K562 (cell line): Measurements from ENCODE around the gene ZNF275. TPM values are rescaled to one million over a fixed set of nuclear protein-coding genes. Genes with fewer than 3 reads are reported as not detected.
A peak's percentile ranks its signal among the peaks of the same experiment; 100 is the strongest.

Experiments
- BHLHE40 ChIP-seq: IDR thresholded peaks from 2 replicates; pipeline ENCODE4 v1.6.1; 2011; ENCODE audit warnings: low read length, improper control_type of control experiment
- KLF1 ChIP-seq: fragments of 450-650 bp; IDR thresholded peaks from 2 replicates; pipeline ENCODE4 v1.6.1; 2016; ENCODE audit warnings: missing genetic modification characterization, missing compliant biosample characterization
- LARP7 ChIP-seq: fragments of 450-650 bp; IDR thresholded peaks from 2 replicates; pipeline ENCODE4 v1.6.1; 2016
- MNT ChIP-seq, 2 experiments: fragments of 450-650 bp; conservative IDR thresholded peaks; 2 replicates each; pipeline ENCODE4 v1.6.1; 2017; ENCODE audit warnings: mild to moderate bottlenecking in 2 of 2, moderate library complexity in 2 of 2
- POLR2G ChIP-seq: fragments of 200-400 bp; formaldehyde crosslinking; IDR thresholded peaks from 2 replicates; pipeline ENCODE4 v1.6.1; 2017; ENCODE audit warnings: low read depth, mild to moderate bottlenecking, antibody characterized with exemption, low read length, moderate library complexity
- RBFOX2 ChIP-seq: fragments of 200-400 bp; formaldehyde crosslinking; IDR thresholded peaks from 2 replicates; pipeline ENCODE4 v1.6.1; 2017; ENCODE audit warnings: low read depth, mild to moderate bottlenecking, low read length, moderate library complexity
- RBM25 ChIP-seq: fragments of 200-400 bp; formaldehyde crosslinking; IDR thresholded peaks from 2 replicates; pipeline ENCODE4 v1.6.1; 2018; ENCODE audit warnings: low read length, low read depth, moderate library complexity; ENCODE audit not compliant: severe bottlenecking
- TAL1 ChIP-seq: fragments of 450-650 bp; IDR thresholded peaks from 2 replicates; pipeline ENCODE4 v1.6.1; 2016; ENCODE audit warnings: mild to moderate bottlenecking
- YBX1 ChIP-seq: fragments of 450-650 bp; IDR thresholded peaks from 2 replicates; pipeline ENCODE4 v1.7.1; 2016; ENCODE audit warnings: mild to moderate bottlenecking
- ZBTB7A ChIP-seq: IDR thresholded peaks from 2 replicates; pipeline ENCODE4 v1.6.1; 2011; ENCODE audit warnings: low read depth, mild to moderate bottlenecking, low read length, moderate library complexity, borderline replicate concordance; ENCODE audit not compliant: control insufficient read depth
- ZNF586 ChIP-seq: fragments of 450-650 bp; formaldehyde crosslinking; conservative IDR thresholded peaks from 2 replicates; pipeline ENCODE4 v1.4.0; 2020; ENCODE audit warnings: mild to moderate bottlenecking, moderate library complexity
- polyA plus RNA-seq, 8 experiments: library from polyadenylated mRNA; depleted of rRNA in 4 of 8; stranded (reverse) in 5 of 8; unstranded in 3 of 8; fragments of >200 nt; fragmentation: Nextera tagmentation in 2 of 8; fragmentation: Illumina TruSeq in 1 of 8; extraction: Ambion mirVana in 2 of 8; extraction: Trizol in 1 of 8; gene quantifications; 2 replicates each; pipeline versions ENCODE4 v1.2.1 to v1.2.3, GENCODE V29; 2011 to 2014; ENCODE audit warnings: inconsistent platforms in 1 of 8, missing spikeins in 1 of 8
- total RNA-seq, 7 experiments: library from RNA; depleted of rRNA in 6 of 7; stranded (reverse); fragments of >200 nt in 6 of 7; fragmentation: Illumina TruSeq in 2 of 7; extraction: Trizol in 2 of 7; gene quantifications; 2 replicates each; pipeline versions ENCODE4 v1.2.1 to v1.2.3, GENCODE V29; 2011 to 2021; ENCODE audit warnings: low replicate concordance in 1 of 7
- TF ChIP-seq, protein P1 (sequence below): fragments of 450-650 bp; IDR thresholded peaks from 2 replicates; pipeline ENCODE4 v1.6.1; 2016; ENCODE audit warnings: mild to moderate bottlenecking, moderate library complexity
- TF ChIP-seq, protein P2 (sequence below): fragments of 450-650 bp; formaldehyde crosslinking; IDR thresholded peaks from 2 replicates; pipeline ENCODE4 v1.4.0; 2022; ENCODE audit warnings: missing genetic modification characterization

The ZNF275 gene
- total and polyA plus RNA-seq, 9 of the 15 experiments (the other 6 are each of a cell fraction or from before 2014, with no cell fraction given): 2.1 to 19.1 (median 12.0) TPM

DNA sequence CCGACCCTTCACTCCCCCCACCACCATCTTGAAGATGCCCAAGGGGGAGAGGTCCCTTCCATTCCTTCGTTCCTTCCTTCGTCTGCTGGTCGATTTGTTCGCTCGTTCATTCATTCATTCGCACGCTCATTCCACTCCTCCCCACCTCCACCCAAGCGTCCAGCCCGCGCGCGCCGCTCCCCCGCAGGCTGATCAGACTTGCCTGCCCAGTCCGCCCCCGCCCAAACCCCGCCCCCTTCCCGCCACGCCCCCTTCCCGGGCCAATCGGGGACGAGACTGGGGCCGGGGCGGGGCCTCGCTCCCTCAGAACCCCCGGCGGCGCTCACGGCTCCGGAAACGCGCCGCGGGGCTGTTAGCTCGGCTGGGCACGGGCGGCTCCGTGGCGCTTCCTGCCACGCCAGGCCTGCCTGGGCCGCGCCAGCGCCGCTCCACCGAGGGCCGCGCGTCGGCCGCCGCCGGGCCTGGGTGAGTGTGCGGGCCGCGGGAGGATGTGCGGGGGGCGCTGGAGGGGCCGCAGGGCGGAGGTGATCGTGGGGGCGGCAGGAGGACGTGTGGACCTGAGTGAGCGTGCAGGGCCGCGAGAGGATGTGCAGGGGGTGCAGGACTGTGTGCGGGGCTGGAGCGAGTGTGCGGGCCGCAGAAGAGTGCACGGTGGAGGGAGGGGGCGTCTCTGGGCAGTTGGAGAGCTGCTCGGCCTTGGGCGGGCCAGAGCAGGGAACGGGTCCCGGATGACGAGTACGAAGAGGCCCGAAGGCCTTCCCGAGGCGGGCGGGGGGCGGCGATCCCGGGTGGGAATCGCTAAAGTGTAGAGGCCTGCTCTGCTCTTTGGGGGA is at the start of gene ZNF275 (continued):
- TF ChIP-seq, protein P1, sequence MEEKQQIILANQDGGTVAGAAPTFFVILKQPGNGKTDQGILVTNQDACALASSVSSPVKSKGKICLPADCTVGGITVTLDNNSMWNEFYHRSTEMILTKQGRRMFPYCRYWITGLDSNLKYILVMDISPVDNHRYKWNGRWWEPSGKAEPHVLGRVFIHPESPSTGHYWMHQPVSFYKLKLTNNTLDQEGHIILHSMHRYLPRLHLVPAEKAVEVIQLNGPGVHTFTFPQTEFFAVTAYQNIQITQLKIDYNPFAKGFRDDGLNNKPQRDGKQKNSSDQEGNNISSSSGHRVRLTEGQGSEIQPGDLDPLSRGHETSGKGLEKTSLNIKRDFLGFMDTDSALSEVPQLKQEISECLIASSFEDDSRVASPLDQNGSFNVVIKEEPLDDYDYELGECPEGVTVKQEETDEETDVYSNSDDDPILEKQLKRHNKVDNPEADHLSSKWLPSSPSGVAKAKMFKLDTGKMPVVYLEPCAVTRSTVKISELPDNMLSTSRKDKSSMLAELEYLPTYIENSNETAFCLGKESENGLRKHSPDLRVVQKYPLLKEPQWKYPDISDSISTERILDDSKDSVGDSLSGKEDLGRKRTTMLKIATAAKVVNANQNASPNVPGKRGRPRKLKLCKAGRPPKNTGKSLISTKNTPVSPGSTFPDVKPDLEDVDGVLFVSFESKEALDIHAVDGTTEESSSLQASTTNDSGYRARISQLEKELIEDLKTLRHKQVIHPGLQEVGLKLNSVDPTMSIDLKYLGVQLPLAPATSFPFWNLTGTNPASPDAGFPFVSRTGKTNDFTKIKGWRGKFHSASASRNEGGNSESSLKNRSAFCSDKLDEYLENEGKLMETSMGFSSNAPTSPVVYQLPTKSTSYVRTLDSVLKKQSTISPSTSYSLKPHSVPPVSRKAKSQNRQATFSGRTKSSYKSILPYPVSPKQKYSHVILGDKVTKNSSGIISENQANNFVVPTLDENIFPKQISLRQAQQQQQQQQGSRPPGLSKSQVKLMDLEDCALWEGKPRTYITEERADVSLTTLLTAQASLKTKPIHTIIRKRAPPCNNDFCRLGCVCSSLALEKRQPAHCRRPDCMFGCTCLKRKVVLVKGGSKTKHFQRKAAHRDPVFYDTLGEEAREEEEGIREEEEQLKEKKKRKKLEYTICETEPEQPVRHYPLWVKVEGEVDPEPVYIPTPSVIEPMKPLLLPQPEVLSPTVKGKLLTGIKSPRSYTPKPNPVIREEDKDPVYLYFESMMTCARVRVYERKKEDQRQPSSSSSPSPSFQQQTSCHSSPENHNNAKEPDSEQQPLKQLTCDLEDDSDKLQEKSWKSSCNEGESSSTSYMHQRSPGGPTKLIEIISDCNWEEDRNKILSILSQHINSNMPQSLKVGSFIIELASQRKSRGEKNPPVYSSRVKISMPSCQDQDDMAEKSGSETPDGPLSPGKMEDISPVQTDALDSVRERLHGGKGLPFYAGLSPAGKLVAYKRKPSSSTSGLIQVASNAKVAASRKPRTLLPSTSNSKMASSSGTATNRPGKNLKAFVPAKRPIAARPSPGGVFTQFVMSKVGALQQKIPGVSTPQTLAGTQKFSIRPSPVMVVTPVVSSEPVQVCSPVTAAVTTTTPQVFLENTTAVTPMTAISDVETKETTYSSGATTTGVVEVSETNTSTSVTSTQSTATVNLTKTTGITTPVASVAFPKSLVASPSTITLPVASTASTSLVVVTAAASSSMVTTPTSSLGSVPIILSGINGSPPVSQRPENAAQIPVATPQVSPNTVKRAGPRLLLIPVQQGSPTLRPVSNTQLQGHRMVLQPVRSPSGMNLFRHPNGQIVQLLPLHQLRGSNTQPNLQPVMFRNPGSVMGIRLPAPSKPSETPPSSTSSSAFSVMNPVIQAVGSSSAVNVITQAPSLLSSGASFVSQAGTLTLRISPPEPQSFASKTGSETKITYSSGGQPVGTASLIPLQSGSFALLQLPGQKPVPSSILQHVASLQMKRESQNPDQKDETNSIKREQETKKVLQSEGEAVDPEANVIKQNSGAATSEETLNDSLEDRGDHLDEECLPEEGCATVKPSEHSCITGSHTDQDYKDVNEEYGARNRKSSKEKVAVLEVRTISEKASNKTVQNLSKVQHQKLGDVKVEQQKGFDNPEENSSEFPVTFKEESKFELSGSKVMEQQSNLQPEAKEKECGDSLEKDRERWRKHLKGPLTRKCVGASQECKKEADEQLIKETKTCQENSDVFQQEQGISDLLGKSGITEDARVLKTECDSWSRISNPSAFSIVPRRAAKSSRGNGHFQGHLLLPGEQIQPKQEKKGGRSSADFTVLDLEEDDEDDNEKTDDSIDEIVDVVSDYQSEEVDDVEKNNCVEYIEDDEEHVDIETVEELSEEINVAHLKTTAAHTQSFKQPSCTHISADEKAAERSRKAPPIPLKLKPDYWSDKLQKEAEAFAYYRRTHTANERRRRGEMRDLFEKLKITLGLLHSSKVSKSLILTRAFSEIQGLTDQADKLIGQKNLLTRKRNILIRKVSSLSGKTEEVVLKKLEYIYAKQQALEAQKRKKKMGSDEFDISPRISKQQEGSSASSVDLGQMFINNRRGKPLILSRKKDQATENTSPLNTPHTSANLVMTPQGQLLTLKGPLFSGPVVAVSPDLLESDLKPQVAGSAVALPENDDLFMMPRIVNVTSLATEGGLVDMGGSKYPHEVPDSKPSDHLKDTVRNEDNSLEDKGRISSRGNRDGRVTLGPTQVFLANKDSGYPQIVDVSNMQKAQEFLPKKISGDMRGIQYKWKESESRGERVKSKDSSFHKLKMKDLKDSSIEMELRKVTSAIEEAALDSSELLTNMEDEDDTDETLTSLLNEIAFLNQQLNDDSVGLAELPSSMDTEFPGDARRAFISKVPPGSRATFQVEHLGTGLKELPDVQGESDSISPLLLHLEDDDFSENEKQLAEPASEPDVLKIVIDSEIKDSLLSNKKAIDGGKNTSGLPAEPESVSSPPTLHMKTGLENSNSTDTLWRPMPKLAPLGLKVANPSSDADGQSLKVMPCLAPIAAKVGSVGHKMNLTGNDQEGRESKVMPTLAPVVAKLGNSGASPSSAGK: peak; percentile 51; the same call in 1 of the 2 replicates
- TF ChIP-seq YBX1 (no peak), LARP7 (peak; percentile 85; the same call in 1 of the 2 replicates), ZBTB7A (peak; percentile 19; the same call in 1 of the 2 replicates), KLF1 (tag) (no peak), BHLHE40 (peak; percentile 36; the same call in 1 of the 2 replicates), MNT (conservative IDR thresholded peaks at IDR 0.05) (0 out of 4 replicates have a peak, but pooled peaks have one; percentile 35 to 47), TAL1 (no peak), POLR2G (peak; percentile 91), RBFOX2 (peak; percentile 81), ZNF586 (CRISPR knock-in tag) (no peak), RBM25 (peak; percentile 28)
- TF ChIP-seq, protein P2, sequence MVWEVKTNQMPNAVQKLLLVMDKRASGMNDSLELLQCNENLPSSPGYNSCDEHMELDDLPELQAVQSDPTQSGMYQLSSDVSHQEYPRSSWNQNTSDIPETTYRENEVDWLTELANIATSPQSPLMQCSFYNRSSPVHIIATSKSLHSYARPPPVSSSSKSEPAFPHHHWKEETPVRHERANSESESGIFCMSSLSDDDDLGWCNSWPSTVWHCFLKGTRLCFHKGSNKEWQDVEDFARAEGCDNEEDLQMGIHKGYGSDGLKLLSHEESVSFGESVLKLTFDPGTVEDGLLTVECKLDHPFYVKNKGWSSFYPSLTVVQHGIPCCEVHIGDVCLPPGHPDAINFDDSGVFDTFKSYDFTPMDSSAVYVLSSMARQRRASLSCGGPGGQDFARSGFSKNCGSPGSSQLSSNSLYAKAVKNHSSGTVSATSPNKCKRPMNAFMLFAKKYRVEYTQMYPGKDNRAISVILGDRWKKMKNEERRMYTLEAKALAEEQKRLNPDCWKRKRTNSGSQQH (CRISPR knock-in tag): 0 out of 2 replicates have a peak, but pooled peaks have one; percentile 49
